Measurements from ENCODE around the gene KLHL29.
A peak's percentile ranks its signal among the peaks of the same experiment; 100 is the strongest.
"Not testable (repeated sequence)": the region's sequence is repeated elsewhere in the genome, so short reads cannot be mapped to it uniquely, and the experiment has no call there.

KLHL29 gene

DNA sequence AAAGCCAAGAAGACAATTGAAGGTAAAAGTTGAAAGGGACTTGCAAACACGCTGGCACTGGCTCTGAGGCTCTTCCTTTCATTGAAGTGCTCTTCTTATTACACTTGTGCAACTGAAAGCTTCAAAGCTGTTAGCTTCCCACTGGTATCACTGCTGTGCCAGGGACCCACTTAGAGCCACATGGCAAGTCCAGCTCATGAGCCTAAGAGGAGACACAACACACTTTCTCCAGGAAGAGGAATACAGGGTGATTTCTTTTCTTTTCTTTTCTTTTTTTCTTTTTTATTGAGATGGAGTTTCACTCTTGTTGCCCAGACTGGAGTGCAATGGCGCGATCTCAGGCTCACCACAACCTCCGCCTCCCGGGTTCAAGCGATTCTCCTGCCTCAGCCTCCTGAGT, 323.8 kb downstream of the KLHL29 start:
- DNase-seq, result peak in 1 of 42 donors; percentile 28
- intact Hi-C loops (cut with DNase I), result no loop called here

DNA sequence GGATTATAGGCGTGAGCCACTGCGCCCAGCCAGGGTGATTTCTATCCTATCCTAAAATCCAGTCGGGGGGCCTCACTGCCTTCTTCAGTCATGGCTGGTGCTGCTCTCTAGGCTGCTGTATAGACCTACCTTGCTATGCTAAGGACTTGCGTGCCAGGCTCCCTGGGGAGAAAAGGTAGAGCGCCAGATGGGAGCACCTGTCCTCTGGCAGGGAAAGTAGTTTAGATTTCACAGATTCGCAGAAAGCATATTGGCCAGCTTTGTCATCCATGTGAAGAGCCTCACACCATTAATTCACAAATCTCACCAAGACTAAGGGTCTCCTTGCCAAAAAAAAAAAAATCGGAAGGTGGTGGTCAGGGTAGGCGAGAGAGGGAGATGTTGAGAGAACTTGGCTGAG, 324.3 kb downstream of the KLHL29 start:
- intact Hi-C loops (cut with DNase I), result no loop called here
- no peak for DNase-seq

DNA sequence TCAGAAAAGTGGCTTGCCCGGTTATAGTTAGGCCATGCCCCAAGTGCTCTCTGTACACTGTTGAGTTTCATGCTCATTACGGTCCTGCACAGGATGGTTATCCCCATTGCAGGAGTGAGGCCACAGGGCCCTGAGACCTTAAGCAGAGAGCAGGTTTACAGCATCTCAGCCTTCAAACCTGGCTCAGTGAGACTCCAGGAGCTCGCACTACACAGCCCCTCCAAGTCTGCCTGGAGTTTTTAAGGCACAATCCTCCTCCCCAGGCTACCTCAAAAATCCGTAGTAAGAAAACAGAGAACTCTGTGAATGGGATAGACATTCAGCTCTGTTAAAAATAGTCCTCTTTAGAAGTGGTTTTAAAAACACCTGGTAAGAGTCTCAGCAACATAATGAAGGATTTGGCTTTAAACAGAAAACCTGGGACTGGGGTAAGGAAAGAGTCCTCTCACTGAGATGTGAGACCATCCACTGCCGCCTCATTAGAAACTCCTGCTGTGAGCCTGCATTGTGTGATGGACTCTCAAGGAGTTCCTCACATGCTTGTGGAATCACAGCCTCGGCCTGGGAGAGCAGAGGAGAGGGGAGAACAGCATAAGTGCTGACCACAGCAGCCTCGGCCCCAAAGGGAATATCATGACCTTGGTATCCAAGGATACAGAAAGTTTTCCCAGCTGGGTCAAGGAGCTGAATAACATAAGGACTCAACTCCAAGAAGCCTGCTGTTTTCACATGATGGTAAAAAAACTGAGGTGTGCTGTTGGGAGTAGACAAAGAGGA, 327.2 kb downstream of the KLHL29 start:
- intact Hi-C loops (cut with DNase I), result no loop called here
- DNase-seq, result no peak

DNA sequence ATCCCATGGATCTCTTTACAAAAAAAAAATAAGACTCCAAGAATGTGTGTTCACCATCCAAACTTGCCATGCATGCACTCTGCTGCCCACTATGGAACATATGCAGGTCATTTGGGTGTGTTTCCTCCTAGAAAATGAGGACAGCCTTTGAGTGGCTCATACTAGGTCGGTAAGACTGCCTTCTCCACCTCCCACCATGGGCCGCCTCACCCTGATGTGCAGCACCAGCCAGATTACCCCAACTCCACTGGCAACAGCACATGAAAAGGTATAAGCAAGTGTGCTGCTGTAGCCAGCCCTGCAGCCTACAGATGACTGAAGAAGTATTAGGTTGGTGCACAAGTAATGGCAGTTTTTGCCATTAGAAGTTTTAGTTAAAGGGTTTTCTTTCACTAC, 327.8 kb downstream of the KLHL29 start:
- intact Hi-C loops (cut with DNase I), result no loop called here
- DNase-seq, result no peak

DNA sequence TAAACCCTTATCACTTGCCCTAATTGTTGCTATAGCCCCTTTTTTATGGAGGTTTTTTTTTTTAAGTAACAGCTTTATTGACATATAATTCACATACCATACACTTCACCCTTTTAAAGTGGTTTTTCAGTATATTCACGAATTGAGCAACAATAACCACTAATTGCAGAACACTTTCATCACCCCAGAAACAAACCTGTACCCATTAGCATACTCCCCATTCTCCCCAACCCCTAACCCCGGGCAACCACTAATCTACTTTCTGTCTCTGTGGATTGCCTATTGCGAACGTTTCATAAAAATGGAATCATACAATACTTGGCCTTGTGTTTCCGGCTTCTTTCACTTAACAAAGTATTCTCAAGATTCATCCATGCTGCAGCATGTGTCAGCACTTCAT, 328.4 kb downstream of the KLHL29 start:
- intact Hi-C loops (cut with DNase I), result no loop called here

DNA sequence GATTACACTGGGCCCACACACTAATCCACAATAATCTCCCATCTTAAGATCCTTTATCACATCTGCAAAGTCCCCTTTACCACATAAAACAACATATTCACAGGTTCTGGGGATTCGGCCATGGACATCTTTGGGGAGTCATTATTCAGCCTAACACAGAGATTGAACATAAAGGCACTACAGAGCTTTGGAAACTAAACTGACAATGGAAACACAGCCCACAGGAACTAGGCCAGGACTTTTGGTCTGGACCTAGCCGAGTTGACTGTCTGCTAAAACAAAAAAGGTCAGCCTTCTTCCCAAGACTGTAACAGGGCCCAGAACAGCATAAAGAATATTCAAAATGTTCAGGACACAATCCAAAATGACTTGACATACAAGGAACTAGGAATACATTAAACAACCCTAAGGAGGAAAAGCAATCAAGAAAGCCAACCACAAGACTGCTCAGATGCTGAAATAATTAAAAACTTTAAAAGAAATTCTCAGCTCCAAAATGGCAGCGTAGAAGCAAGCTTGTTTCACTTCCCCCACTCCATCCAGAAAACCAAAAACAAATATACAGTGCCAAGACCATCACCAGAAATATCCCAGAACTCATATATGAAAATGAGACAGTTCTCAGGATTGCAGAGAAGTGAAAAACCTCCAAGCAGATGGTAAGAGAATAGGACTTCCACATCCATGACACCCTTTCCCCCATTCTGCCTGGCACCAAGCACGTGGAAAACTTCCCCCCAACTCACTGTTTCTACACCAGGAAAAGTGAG, 334.1 kb downstream of the KLHL29 start:
- DNase-seq, result no peak
- intact Hi-C loops (cut with DNase I), result no loop called here

More for the DNA sequence above, 328.4 kb downstream of the KLHL29 start:
- DNase-seq, result no peak

DNA sequence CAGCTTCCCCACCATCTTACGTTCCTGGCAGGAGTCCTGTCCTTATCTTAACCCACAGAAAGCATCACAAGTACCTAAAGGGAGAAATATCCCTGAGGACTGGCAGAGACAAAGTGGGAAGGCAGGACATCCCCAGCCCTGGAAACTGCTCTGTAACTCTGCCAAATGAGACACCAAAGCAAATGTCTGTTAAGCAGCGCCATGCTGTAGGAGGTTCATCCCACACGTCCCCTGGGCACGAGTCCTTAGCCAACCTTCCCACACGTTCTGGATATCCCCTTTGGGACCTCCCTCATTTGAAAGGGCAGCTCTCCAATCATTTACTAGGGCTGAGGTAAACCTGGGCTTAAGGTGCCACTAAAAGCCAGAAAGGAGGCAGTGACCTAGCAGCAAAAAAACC, 334.7 kb downstream of the KLHL29 start:
- intact Hi-C loops (cut with DNase I), result no loop called here
- DNase-seq, result no peak

DNA sequence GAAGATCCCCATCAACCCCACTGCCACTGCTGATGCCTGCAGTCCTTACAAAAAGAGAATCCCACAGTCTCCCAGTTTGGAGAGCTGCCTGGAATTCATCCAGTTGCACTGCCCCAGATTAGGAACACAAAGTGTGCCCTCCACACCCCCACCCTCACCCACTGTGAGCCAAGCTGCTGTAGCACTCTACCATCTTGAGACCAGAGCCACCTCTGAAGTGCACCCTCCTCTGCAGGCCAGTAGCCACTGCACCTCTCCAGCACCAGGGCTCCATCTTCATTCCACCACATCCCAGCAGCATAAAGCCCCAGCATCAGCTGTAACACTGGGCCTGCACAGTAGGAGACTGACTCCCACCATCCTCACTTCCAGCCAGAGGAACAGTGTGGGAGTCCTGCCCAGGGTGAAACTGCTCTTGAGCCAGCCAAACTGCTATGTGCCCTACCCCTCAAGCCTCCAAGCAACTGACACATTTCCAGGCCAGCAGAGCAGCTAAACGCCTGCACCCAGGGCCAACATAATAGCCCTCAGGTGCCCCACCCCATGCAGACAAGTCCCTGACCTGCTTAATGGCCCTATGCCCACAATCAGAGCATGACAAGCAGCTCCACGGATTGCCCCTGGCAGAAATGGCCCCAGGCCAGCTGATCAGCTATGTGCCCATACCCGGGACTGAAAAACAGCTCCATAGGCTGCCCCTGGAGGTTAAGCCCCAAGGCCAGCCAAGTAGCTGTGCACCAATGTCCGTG, 335.9 kb downstream of the KLHL29 start:
- DNase-seq, result no peak
- intact Hi-C loops (cut with DNase I), result no loop called here

DNA sequence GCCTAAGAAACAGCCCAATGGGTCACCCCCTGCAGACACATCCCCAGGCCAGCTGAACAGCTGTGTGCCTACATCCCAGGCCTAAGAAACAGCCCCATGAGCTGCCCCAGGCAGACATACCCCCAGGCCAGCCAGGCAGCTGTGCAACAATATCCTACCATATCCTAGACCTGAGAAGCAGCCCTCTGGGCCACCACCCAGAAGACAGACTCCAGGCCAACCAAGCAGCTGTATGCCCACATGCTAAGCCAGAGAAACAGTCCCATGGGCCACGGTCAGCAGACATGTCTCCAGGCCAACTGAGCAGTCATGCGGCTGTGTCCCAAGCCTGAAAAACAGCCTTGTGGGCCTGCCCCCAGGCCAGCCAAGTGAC, 336.5 kb downstream of the KLHL29 start:
- intact Hi-C loops (cut with DNase I), result no loop called here
- no peak for DNase-seq

DNA sequence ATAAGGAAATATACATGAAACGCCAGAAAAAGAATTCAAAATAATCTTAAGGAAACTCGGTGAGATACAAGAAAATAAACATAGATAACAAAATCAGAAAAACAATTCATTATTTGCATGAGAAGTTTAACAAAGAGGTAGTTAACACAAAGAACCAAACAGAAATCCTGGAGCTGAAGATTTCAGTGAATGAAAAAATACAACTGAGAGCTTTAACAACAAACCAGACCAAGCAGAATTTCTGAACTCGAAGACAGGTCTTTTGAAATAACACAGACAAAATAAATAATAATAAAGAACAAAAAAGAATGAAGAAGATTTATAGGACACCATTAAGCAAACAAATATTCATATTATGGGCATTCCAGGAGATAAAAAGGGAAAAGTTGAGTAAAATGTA, 337.3 kb downstream of the KLHL29 start:
- intact Hi-C loops (cut with DNase I), result no loop called here
- no peak for DNase-seq

DNA sequence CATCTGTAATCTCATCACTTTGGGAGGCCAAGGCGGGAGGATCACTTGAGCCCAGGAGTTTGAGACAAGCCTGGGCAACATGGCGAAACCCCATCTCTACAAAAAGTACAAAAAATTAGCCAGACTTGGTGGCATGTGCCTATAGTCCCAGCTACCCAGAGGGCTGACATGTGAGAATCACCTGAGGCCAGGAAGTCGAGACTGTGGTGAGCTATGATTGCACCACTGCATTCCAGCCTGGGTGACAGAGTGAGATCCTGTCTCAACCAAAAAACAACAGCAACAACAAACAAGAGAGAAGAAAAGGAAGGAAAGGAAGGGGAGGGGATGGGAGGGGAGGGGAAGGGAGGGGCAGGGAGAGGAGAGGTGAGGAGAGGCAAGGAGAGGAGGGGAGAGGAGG, 338.1 kb downstream of the KLHL29 start:
- intact Hi-C loops (cut with DNase I), result not testable (repeated sequence)

DNA sequence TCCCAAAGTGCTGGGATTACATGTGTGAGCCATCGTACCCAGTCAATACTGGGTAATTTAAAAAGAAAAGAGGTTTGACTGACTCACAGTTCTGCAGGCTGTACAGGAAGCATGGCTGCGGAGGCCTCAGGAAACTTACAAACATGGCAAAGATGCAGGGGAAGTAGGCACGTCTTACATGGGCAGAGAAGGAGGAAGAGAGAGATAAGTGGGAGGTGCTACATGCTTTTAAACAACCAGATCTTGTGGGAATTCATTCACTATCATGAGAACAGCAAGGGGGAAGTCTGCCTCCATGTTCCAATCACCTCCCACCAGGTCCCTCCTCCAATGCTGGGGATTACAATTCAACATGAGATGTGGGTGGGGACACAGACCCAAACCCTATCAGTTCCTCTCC, 349.4 kb downstream of the KLHL29 start:
- intact Hi-C loops (cut with DNase I), result no loop called here

More for the DNA sequence above, 338.1 kb downstream of the KLHL29 start:
- not testable (repeated sequence) for DNase-seq

DNA sequence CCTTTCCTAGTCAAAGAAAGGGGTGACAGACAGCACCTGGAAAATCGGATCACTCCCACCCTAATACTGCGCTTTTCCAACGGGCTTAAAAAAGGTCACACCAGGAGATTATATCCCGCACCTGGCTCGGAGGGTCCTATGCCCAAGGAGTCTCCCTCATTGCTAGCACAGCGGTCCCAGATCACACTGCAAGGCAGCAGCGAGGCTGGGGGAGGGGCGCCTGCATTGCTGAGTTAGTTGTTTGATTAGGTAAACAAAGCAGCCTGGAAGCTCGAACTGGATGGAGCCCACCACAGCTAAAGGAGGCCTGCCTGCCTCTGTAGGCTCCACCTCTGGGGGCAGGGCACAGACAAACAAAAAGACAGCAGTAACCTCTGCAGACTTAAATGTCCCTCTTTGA, 351.8 kb downstream of the KLHL29 start:
- DNase-seq; intact Hi-C loops (cut with DNase I): not testable (repeated sequence)

More for the DNA sequence above, 349.4 kb downstream of the KLHL29 start:
- no peak for DNase-seq

DNA sequence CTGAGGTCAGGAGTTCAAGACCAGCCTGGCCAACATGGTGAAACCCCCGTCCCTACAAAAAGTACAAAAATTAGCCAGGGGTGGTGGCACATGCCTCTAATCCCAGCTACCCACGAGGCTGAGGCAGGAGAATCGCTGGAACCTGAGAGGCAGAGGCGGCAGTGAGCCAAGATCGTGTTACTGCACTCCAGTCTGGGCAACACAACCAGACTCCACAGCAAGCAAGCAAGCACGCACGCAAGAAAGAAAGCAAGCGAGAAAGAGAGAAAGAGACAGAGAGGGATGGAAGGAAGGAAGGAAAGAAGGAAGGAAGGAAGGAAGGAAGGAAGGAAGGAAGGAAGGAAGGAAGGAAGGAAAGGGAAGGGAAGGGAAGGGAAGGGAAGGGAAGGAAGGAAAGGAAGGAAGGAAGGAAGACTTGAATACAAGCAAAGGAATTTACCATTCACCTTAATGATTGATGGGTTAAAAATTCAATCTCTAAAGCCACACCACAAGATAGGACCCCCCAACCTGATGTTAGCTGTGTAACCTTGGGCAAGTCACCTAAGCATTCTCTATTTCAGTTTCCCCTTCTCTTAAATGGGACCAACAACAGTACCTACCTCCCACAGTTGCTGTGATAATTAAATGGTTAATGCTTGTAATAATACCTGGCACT, 360.2 kb downstream of the KLHL29 start:
- intact Hi-C loops (cut with DNase I), result no loop called here
- DNase-seq, result no peak

DNA sequence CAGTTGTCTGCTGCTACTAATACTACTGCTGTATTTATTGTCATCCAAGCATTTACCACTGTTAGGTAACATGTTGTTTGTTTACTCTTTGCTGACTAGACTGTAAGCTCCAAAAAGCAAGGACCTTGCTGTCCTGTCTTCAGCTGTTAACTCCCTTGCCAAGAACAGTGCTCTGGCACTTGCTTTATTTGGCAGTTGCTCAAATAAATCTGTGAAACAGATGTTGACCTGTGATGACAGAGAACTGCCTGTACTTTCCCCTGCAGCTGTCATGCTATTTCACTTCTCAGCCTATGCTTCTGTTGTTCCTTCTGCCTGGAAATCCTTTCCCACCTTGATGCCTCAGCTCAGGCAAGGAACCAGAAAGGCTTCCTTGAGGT, 360.7 kb downstream of the KLHL29 start:
- intact Hi-C loops (cut with DNase I), result no loop called here
- DNase-seq, result peak in 1 of 42 donors; percentile 1

DNA sequence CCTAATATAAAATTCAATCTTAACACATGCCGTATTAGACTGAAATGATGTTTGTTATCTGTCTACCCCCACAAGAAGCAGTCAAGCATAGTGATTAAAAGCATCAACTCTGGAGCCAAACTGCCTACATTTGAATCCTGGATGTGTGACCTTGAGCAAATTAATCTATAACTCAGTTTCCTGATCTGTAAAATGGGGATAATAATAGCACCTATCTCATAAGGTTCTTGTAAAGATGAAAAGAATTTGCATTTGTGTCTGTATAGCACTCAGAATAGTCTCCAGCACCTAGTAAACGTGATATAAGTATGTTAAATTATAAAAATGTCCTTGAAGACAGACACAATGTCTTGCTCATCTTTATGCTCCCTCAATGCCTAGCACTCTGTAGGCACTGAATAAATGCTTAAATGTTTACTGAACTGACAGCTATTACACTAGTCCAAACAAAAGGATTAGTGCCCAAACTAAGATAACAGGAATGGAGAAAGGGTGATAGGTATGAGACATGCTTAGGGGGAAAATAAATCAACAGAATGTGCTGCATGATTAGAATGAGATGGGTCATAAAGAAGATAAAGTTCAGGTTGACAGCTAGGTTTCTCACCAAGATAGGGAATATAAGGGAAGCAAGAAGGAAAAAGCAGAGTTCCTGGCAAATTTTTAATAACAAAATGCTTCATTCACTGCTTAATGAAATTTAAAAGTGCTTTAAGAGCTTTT, 361.3 kb downstream of the KLHL29 start:
- no peak for DNase-seq
- intact Hi-C loops (cut with DNase I), result no loop called here

DNA sequence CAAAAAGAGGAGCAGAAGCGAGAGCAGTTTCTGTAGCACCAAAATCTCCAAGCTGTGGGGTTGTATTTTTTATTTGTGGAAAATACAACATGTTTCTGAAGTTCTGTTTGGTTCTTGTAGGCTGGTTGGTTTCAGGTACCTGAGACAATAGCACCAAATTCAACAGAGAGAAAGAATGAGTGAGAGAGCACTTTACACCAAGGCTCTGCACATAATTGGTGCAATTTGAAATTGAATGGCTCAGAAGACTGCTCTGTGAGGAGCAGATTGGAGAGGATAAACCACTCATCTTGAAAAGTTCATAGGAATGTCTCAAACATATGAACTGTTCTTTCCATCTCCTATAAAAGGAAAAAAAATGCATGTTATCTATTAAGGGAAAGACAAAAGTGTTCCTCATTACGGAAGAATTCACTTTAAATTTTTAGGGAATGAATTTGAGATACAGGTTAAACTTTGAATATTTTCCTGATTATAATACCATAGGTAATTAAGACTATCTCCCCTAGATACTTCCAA, 366.8 kb downstream of the KLHL29 start:
- intact Hi-C loops (cut with DNase I), result no loop called here
- DNase-seq, result no peak

DNA sequence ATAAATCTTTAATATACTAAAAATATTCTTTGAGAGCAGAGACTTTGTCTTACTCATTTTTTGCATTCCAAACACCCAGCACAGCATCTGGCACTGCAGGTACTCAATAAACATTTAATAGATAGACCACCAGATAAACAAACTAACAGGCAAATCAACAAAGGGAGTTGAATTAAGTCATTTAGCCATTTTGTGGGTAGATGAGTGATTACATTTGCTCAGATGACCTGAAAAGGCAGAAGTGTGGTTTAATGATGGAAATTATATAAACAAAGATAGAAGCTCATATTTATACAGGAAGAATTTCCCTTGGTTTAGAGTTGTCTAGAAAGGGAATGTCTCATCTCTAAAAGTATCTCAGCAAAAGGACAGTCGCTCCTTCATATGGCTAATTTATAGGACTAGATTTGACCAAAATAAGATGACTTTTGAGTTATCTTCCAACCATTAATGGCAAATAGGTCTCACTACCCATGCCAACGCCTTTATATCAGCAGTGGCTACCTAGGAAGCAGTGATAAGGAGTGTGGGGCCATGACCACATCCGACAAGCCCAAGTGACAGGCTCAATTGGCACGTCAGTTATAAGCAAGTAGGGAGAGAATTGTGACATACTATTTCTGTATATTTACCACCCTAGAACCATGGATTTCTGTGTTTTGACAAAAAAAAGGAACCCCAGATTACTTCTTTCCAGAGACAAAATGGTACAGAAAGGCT, 368.5 kb downstream of the KLHL29 start:
- intact Hi-C loops (cut with DNase I), result no loop called here
- DNase-seq, result no peak

All from head of caudate nucleus (tissue), 42 donors.